ENCODE measurements around the gene PITPNM3.

GRCh38 chr17:6444571-6445335, 111.6 kb downstream of the PITPNM3 start:
- no peak for TF ChIP-seq CTCF (IDR thresholded peaks at IDR 0.05)
- TF ChIP-seq EP300 (IDR thresholded peaks at IDR 0.05) = no peak
